Retinal pigment epithelial cell (primary cell): ENCODE data around the gene GDF3.
"Not testable (repeated sequence)": the region's sequence is repeated elsewhere in the genome, so short reads cannot be mapped to it uniquely, and the experiment has no call there.

ENCODE experiments used
- DNase-seq: peaks from one replicate; pipeline ENCODE4 v3.0.0-alpha.2; 2010; ENCODE audit warnings: low read depth
- H3K4me3 ChIP-seq: 2 replicates; pipeline ENCODE4 v1.5.1; 2011; ENCODE audit warnings: mild to moderate bottlenecking, low read length, control low read depth, moderate library complexity
- TF ChIP-seq, protein P1 (sequence below): conservative IDR thresholded peaks from 2 replicates; pipeline ENCODE4 v1.5.1; 2011; ENCODE audit warnings: low read depth, low read length, control low read depth, inconsistent platforms

Gene GDF3

DNA sequence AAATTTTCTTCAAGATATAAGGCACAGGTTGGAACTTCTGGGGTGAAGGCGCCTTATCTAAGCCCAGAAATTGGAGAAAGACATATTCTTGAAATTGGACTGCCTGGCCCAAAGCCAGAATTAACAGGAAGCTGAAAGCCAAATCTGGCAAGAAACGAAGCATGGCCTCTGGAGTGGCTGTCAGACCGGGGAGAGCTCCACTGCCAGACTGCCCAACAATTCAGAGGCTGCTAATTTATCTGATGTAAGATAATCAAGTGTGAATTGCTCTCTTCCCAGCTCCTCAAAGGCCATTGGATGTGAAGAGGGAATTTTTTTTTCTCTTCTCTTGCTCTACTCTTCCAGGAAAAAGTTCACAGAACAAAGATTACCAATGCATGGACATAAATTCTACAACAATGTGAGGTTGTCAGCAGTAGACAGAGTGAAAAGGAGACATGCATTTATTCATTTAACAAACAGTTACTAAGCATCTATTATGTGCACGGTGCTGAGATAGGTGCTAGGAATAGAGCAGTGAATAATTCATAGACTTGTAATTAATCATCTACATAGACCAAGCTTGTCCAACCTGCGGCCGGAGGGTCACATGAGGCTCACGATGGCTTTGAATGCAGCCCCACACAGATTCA is at the start of gene GDF3:
TSS of gene GDF3 (minus strand) at position 210 of the 632 bp plus-strand sequence. CDS start at position 163, 47 bp downstream.
- DNase-seq = no peak
- TF ChIP-seq, protein P1, sequence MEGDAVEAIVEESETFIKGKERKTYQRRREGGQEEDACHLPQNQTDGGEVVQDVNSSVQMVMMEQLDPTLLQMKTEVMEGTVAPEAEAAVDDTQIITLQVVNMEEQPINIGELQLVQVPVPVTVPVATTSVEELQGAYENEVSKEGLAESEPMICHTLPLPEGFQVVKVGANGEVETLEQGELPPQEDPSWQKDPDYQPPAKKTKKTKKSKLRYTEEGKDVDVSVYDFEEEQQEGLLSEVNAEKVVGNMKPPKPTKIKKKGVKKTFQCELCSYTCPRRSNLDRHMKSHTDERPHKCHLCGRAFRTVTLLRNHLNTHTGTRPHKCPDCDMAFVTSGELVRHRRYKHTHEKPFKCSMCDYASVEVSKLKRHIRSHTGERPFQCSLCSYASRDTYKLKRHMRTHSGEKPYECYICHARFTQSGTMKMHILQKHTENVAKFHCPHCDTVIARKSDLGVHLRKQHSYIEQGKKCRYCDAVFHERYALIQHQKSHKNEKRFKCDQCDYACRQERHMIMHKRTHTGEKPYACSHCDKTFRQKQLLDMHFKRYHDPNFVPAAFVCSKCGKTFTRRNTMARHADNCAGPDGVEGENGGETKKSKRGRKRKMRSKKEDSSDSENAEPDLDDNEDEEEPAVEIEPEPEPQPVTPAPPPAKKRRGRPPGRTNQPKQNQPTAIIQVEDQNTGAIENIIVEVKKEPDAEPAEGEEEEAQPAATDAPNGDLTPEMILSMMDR = no peak
- H3K4me3 ChIP-seq = no peak within 1 kb of the TSS

DNA sequence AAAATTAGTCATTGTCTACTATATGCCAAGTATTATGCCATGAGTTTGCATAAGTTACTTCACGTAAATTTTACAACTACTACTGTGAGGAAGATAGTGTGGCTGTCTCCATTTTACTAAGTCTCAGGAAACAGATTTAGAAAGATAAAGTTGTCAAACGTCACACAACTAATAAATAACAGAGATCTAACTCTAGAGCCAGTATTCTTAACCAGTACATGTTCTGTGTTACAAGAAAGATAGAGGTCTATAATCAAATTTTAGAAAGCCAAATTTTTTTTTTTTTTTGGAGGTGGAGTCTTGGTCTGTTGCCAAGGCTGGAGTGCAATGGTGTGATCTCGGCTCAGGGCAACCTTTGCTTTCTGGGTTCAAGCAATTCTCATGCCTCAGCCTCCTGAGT is 37.4 kb upstream of the GDF3 start:
- TF ChIP-seq, protein P1 = no peak
- DNase-seq = no peak
- no peak overlapping the region for H3K4me3 ChIP-seq

DNA sequence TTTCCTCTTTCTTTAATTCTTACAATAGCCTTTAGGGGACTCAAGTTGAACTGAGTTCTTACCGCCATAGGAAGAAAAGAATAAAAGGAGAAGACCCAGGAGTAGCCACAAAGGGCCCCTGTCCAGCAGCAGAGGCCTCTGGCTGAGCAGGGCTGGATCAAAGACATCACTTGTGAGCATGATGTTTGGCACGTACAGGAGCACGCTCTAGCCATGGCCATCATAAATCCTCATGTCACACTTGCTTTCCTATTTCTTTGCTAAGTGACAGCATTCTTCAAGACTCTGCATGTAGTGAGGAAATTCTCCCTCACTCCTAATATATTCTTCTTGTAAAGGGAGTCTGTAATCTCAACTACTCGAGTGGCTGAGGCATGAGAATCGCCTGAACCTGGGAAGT is 35.9 kb upstream of the GDF3 start:
- no peak for DNase-seq
- no peak overlapping the region for H3K4me3 ChIP-seq
- TF ChIP-seq, protein P1 = no peak

DNA sequence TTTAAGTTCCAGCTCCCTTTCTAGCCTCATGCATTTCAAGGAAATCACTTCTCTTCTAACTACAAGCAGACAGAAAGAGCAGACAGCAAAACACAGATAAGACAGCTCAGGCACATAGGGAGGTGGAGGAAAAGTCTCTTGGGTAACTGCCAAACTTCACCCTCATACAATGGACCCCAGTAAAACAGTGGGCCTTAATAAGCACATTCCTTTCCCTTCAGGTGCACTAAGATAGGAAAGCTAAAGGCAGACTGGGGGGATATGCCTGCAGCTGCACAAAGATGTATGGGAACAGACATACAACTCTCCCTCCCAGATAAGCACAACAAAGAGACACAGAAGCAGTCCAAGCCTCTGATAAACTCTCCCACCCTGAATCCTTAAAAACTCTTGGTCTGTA is 35.4 kb upstream of the GDF3 start:
- DNase-seq, H3K4me3 ChIP-seq: not testable (repeated sequence)

DNA sequence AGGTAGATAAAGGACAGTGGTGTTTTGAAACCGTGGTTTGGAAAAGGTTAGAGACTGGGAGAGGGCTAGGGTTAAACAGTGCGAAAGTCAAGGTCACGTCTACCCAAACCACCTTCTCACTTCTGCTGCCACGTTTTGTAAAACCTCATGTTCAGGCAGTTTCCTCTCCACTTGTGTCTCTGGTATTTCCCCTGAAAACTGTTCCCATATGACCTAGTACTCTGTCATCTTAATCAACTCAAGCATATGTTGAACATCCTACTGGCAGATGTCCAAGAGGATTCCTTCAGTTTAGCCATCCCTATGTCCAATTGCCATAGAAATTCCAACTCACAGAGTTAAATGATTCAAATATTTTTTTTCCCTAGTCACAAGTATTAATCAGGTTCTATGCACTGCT is 34.2 kb upstream of the GDF3 start:
- no peak for DNase-seq
- TF ChIP-seq, protein P1 = no peak
- no peak overlapping the region for H3K4me3 ChIP-seq

DNA sequence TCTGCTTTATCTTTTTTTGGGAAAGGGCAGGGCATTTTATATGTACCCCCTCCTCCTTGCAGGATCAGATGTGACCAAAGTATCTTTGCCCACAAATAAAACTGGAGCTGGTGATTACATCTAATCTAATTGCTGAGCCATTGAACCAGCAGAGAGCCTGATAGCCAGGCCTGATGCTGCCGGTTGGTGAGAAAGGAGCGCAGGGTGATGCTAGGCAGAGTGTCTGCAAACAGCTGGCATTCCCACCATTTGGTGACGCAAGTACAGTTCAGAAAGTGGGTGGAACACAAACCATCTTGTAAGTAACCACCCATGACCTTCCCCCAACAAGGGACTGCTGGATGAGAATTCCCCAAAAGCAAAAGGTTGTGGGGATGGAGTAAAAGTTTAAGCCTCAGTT is 28.4 kb upstream of the GDF3 start:
- no peak for DNase-seq
- H3K4me3 ChIP-seq = no peak overlapping the region
- TF ChIP-seq, protein P1 = no peak

DNA sequence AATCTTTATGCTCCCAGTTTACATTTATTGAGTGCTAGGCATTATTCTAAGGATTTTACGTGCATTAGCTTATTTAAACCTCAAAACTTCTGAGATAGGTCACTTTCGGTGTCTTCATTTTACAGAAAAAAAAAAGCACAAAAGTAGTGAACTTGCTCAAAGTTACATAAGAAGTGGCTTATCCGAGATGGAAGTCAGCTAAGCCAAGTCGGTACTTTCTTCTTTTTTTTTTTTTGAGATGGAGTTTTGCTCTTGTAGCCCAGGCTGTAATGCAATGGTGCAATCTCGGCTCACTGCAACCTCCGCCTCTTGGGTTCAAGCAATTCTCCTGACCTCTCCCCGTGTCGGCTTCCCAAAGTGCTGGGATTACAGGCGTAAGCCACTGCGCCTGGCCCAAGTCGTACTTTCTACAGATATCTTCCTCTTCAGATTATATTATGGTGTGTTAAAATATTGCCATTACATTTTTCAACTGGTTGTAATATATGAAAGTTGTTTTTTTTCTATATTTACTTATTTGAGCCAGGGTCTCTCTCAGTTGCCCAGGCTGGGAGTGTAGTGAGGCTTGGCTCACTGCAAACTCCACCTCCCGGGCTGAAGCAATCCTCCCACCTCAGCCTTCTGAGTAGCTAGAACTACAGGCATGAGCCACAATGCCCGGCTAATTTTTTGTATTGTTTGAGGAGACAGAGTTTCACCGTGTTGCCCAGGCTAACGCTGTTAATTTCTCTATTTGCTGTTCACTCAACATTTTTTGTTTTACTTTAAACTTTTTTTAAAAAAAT is 24.6 kb upstream of the GDF3 start:
- H3K4me3 ChIP-seq = no peak overlapping the region
- TF ChIP-seq, protein P1 = no peak
- DNase-seq = no peak
